HG02678 (cell line): ENCODE data around the gene LRRC4.

Experiments
- ATAC-seq: cut with Tn5 transposase; IDR thresholded peaks from one replicate; pipeline ENCODE4 v1.9.1; 2021; ENCODE audit warnings: mild to moderate bottlenecking, moderate library complexity; ENCODE audit not compliant: unreplicated experiment

Gene LRRC4

GRCh38 chr7:127981965-127982364 lies 49.3 kb downstream of the LRRC4 start:
- ATAC-seq, result no peak

GRCh38 chr7:127980901-127981300 lies 50.3 kb downstream of the LRRC4 start:
- no peak for ATAC-seq

- no peak for ATAC-seq
These were observed 51.5 kb downstream of the LRRC4 start for GRCh38 chr7:127979728-127980126.

GRCh38 chr7:127979113-127979727 lies 52.0 kb downstream of the LRRC4 start:
- no peak for ATAC-seq

GRCh38 chr7:127978421-127978820 lies 52.8 kb downstream of the LRRC4 start:
- ATAC-seq, result no peak
